ENCODE measurements around the gene EMID1.

Gene EMID1
- total RNA-seq = 0.09 to 0.77 (median 0.35) reads per million in 3 donors

DNA sequence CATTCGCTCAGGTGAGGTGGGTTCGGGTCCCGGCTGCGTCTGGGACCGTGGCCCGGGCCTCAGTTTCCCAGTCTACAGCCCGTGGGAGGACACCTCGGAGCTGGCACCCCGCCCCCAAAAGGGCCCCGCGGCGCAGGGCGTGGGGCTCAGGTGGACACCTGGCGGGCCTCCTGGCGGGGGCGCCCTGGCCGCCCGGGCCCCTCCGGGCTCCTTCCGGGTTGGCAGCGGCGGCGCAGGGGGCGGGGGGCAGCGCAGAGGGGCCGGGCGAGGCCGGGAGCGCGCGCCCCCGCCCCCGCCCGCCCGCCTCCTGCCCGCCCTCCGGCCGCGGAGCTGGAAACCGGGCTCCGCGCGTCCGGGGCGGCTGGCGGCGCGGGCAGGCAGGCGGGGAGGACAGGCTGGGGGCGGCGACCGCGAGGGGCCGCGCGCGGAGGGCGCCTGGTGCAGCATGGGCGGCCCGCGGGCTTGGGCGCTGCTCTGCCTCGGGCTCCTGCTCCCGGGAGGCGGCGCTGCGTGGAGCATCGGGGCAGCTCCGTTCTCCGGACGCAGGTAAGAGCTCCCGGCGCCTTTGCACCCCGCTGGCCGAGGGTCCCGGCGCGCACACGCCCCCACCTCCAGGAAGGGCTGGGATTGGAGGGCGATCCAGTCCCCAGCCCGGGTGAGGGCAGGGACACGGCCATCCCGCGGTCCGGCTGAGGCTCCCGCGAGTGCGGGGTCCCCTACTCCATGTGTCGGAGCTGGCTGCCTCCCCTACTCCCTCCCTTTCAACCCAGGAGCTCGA, at the start of gene EMID1:
Gene EMID1, plus strand, starts transcription at position 303 of the 778 bp plus-strand sequence. Its CDS starts 143 bp downstream, at position 446.
- H3K27ac ChIP-seq (ENCODE audit: insufficient read depth, low read length, poor library complexity, severe bottlenecking) = no peak within 1 kb of the TSS

GRCh38 chr22:29155966-29156365, 49.7 kb upstream of the EMID1 start:
- Histone ChIP-seq H3K36me3 (ENCODE audit: control insufficient read depth, insufficient read depth, low read length) (no peaks in the 10 kb centered on the region), H3K4me1 (ENCODE audit: control insufficient read depth, insufficient read depth, low read length, poor library complexity, severe bottlenecking) (peaks cover 4% of the 10 kb centered on the region), H3K4me3 (ENCODE audit: insufficient read depth, low read depth, low read length, poor library complexity, severe bottlenecking) (no peak overlapping the region), H3K27me3 (replicated peaks; ENCODE audit: control insufficient read depth, insufficient read depth, low read length, poor library complexity, severe bottlenecking) (peaks cover 7% of the 10 kb centered on the region), H3K9me3 (ENCODE audit: control insufficient read depth, low read length) (no peaks in the 10 kb centered on the region), H3K27ac (ENCODE audit: insufficient read depth, low read length, poor library complexity, severe bottlenecking) (no peak overlapping the region)
- DNase-seq = no peak

More for the DNA sequence above, at the start of gene EMID1:
- peak in 1 of 3 donors; percentile 1 for DNase-seq
- no peaks in the 10 kb centered on the region for H3K9me3 ChIP-seq (ENCODE audit: control insufficient read depth, low read length)
- peak within 1 kb of the TSS; percentile 34 for H3K4me3 ChIP-seq (ENCODE audit: insufficient read depth, low read depth, low read length, poor library complexity, severe bottlenecking)
- peaks cover 3% of the 10 kb centered on the region for H3K27me3 ChIP-seq (replicated peaks; ENCODE audit: control insufficient read depth, insufficient read depth, low read length, poor library complexity, severe bottlenecking)
- H3K4me1 ChIP-seq (ENCODE audit: control insufficient read depth, insufficient read depth, low read length, poor library complexity, severe bottlenecking) = peaks cover 15% of the 10 kb centered on the region
- H3K36me3 ChIP-seq (ENCODE audit: control insufficient read depth, insufficient read depth, low read length) = no peaks in the 10 kb centered on the region

DNA sequence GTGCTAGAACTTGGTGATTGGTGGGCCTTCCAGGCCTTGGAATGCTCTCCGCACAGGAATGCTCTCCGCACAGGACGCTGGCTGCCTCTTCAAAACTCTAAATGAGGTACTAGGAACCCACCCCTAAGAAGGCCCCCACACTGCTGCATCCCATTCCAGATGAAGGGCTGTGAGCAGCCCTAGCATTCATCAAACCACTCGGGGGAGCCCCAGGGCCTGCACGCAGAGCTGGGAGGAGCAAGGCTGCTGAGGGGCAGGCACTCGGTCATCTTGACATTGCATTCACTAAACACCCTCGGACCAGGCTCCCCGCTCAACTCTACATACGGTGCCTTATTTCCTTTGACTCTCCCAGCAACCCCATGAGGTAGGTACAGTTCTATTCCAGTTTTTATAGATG, 49.2 kb upstream of the EMID1 start:
- Histone ChIP-seq H3K36me3 (ENCODE audit: control insufficient read depth, insufficient read depth, low read length) (no peaks in the 10 kb centered on the region), H3K4me1 (ENCODE audit: control insufficient read depth, insufficient read depth, low read length, poor library complexity, severe bottlenecking) (peaks cover 4% of the 10 kb centered on the region), H3K27me3 (replicated peaks; ENCODE audit: control insufficient read depth, insufficient read depth, low read length, poor library complexity, severe bottlenecking) (peaks cover 7% of the 10 kb centered on the region), H3K9me3 (ENCODE audit: control insufficient read depth, low read length) (no peaks in the 10 kb centered on the region), H3K27ac (ENCODE audit: insufficient read depth, low read length, poor library complexity, severe bottlenecking) (no peak overlapping the region), H3K4me3 (ENCODE audit: insufficient read depth, low read depth, low read length, poor library complexity, severe bottlenecking) (no peak overlapping the region)
- DNase-seq = no peak

- Histone ChIP-seq H3K27me3 (replicated peaks; ENCODE audit: control insufficient read depth, insufficient read depth, low read length, poor library complexity, severe bottlenecking) (peaks cover 7% of the 10 kb centered on the region), H3K4me3 (ENCODE audit: insufficient read depth, low read depth, low read length, poor library complexity, severe bottlenecking) (no peak overlapping the region), H3K4me1 (ENCODE audit: control insufficient read depth, insufficient read depth, low read length, poor library complexity, severe bottlenecking) (peaks cover 4% of the 10 kb centered on the region), H3K27ac (ENCODE audit: insufficient read depth, low read length, poor library complexity, severe bottlenecking) (no peak overlapping the region), H3K9me3 (ENCODE audit: control insufficient read depth, low read length) (no peaks in the 10 kb centered on the region), H3K36me3 (ENCODE audit: control insufficient read depth, insufficient read depth, low read length) (no peaks in the 10 kb centered on the region)
- DNase-seq = no peak
Observed at GRCh38 chr22:29157759-29158535, 47.7 kb upstream of the EMID1 start.

- Histone ChIP-seq H3K36me3 (ENCODE audit: control insufficient read depth, insufficient read depth, low read length) (no peaks in the 10 kb centered on the region), H3K4me1 (ENCODE audit: control insufficient read depth, insufficient read depth, low read length, poor library complexity, severe bottlenecking) (peaks cover 4% of the 10 kb centered on the region), H3K27me3 (replicated peaks; ENCODE audit: control insufficient read depth, insufficient read depth, low read length, poor library complexity, severe bottlenecking) (peaks cover 7% of the 10 kb centered on the region), H3K27ac (ENCODE audit: insufficient read depth, low read length, poor library complexity, severe bottlenecking) (no peak overlapping the region), H3K9me3 (ENCODE audit: control insufficient read depth, low read length) (no peaks in the 10 kb centered on the region), H3K4me3 (ENCODE audit: insufficient read depth, low read depth, low read length, poor library complexity, severe bottlenecking) (no peak overlapping the region)
- DNase-seq = no peak
Observed at GRCh38 chr22:29158546-29158945, 47.1 kb upstream of the EMID1 start.

DNA sequence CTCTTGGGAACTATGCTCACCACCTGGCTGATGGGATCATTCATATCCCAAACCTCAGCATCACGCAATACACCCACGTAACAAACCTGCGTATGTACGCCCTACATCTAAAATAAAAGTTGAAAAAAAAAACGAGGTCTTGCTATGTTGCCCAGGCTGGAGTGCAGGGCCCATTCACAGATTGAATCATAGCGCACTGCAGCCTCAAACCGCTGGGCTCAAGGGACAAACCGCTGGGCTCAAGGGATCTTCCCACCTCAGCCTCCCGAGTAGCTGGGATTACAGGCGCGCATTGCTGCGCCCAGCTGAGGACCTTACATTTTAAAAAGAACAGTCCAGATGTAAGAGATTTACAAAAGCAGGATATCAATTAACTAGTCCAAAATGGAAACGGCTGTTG, 41.9 kb upstream of the EMID1 start:
- DNase-seq = no peak
- Histone ChIP-seq H3K27me3 (replicated peaks; ENCODE audit: control insufficient read depth, insufficient read depth, low read length, poor library complexity, severe bottlenecking) (no peaks in the 10 kb centered on the region), H3K4me3 (ENCODE audit: insufficient read depth, low read depth, low read length, poor library complexity, severe bottlenecking) (no peak overlapping the region), H3K9me3 (ENCODE audit: control insufficient read depth, low read length) (no peaks in the 10 kb centered on the region), H3K27ac (ENCODE audit: insufficient read depth, low read length, poor library complexity, severe bottlenecking) (no peak overlapping the region), H3K36me3 (ENCODE audit: control insufficient read depth, insufficient read depth, low read length) (no peaks in the 10 kb centered on the region), H3K4me1 (ENCODE audit: control insufficient read depth, insufficient read depth, low read length, poor library complexity, severe bottlenecking) (peaks cover 8% of the 10 kb centered on the region)

DNA sequence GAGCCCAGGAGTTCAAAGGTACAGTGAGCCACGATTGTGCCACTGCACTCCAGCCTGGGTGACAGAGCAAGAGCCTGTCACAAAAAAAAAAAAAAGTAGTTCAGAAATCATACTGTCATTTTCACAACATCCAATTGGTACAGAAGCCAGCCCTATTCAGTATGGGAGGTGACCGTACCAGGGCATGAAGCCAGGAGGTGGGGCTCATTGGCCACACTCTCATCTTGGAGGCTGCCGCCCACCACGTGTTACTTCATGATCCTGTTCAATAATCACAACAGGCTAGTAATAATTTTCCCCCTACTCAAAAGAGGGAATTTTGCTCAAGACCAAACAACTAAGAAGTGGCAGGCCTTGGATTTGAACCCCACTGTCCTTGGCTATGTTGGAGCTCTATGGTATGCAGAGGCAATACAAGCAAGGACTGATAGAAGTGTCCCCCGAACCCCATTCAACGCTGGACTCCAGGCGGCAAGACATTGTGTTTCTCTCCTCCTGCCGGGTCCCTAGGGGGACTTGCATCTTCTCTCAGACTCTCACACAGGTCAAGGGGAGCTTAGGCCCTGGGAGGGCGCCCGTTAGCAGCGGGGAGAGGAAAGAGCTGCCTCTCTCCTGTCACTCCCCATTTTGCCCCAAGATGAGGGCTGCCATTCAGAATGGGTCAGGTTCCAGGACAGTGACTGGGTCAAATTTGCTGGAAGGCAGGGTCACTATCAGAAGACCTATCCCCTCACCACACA, 40.2 kb upstream of the EMID1 start:
- Histone ChIP-seq H3K27me3 (replicated peaks; ENCODE audit: control insufficient read depth, insufficient read depth, low read length, poor library complexity, severe bottlenecking) (no peaks in the 10 kb centered on the region), H3K9me3 (ENCODE audit: control insufficient read depth, low read length) (no peaks in the 10 kb centered on the region), H3K4me3 (ENCODE audit: insufficient read depth, low read depth, low read length, poor library complexity, severe bottlenecking) (no peak overlapping the region), H3K4me1 (ENCODE audit: control insufficient read depth, insufficient read depth, low read length, poor library complexity, severe bottlenecking) (peaks cover 8% of the 10 kb centered on the region), H3K27ac (ENCODE audit: insufficient read depth, low read length, poor library complexity, severe bottlenecking) (no peak overlapping the region), H3K36me3 (ENCODE audit: control insufficient read depth, insufficient read depth, low read length) (no peaks in the 10 kb centered on the region)
- no peak for DNase-seq

- H3K4me1 ChIP-seq (ENCODE audit: control insufficient read depth, insufficient read depth, low read length, poor library complexity, severe bottlenecking) = peaks cover 8% of the 10 kb centered on the region
- no peak overlapping the region for H3K4me3 ChIP-seq (ENCODE audit: insufficient read depth, low read depth, low read length, poor library complexity, severe bottlenecking)
- H3K9me3 ChIP-seq (ENCODE audit: control insufficient read depth, low read length) = no peaks in the 10 kb centered on the region
- no peaks in the 10 kb centered on the region for H3K36me3 ChIP-seq (ENCODE audit: control insufficient read depth, insufficient read depth, low read length)
- no peak overlapping the region for H3K27ac ChIP-seq (ENCODE audit: insufficient read depth, low read length, poor library complexity, severe bottlenecking)
- no peak for DNase-seq
- no peaks in the 10 kb centered on the region for H3K27me3 ChIP-seq (replicated peaks; ENCODE audit: control insufficient read depth, insufficient read depth, low read length, poor library complexity, severe bottlenecking)
Observed at GRCh38 chr22:29166180-29166579, 39.5 kb upstream of the EMID1 start.

GRCh38 chr22:29167032-29167911, 38.4 kb upstream of the EMID1 start:
- no peaks in the 10 kb centered on the region for H3K27me3 ChIP-seq (replicated peaks; ENCODE audit: control insufficient read depth, insufficient read depth, low read length, poor library complexity, severe bottlenecking)
- peaks cover 8% of the 10 kb centered on the region for H3K4me1 ChIP-seq (ENCODE audit: control insufficient read depth, insufficient read depth, low read length, poor library complexity, severe bottlenecking)
- H3K27ac ChIP-seq (ENCODE audit: insufficient read depth, low read length, poor library complexity, severe bottlenecking) = no peak overlapping the region
- no peaks in the 10 kb centered on the region for H3K36me3 ChIP-seq (ENCODE audit: control insufficient read depth, insufficient read depth, low read length)
- no peaks in the 10 kb centered on the region for H3K9me3 ChIP-seq (ENCODE audit: control insufficient read depth, low read length)
- H3K4me3 ChIP-seq (ENCODE audit: insufficient read depth, low read depth, low read length, poor library complexity, severe bottlenecking) = no peak overlapping the region
- peak in 2 of 3 donors; percentile 5 to 9 for DNase-seq
